RPMI7951 (cell line): ENCODE results near the gene GRID2. TPM values are rescaled to one million over a fixed set of nuclear protein-coding genes. Genes with fewer than 3 reads are reported as not detected.

Experiments
- DNase-seq: peaks from one replicate; pipeline ENCODE4 v3.0.0-alpha.2; 2012; ENCODE audit warnings: low read depth
- total RNA-seq: library from RNA; depleted of rRNA; stranded (reverse); fragments of >200 nt; shearing (Covaris generic); gene quantifications from 2 replicates; pipeline ENCODE4 v1.2.3, GENCODE V29; 2014

GRID2 gene
- total RNA-seq, 1 experiment from 2014 or later: 0.12 TPM

DNA sequence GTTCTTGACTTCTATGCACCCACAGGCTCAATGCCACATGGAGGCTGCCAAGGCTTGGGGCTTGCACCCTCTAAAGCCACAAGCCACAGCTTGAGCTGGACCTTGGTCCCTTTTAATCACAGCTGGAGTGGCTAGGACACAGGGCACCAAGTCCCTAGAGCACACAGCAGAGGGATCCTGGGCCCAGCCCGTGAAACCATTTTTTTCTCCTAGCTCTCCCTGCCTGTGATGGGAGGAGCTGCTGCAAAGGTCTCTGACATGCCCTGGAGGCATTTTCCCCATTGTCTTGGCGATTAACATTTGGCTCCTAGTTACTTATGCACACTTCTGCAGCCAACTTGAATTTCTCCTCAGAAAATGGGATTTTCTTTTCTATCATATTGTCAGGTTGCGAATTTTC lies 410.9 kb downstream of the GRID2 start:
- no peak for DNase-seq

DNA sequence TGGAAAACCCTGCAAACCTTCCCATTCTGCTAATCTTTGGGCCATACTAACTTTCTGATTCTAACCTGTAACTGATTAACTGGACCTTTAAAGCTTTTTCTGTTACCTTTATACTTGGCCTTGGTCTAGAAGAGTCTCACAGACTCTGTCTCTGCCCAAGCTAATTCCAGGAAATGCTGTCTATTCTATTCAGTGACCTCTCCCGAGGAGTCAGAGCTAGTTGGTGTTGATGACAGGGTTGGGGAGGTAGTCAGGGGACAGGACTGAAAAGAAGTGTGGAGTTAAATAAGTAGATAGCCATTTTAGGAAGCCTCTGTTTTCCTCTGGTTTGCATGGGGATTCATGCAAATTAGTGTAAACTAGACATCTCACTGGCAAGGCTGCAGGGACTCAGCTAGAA lies 429.5 kb downstream of the GRID2 start:
- DNase-seq: no peak

DNA sequence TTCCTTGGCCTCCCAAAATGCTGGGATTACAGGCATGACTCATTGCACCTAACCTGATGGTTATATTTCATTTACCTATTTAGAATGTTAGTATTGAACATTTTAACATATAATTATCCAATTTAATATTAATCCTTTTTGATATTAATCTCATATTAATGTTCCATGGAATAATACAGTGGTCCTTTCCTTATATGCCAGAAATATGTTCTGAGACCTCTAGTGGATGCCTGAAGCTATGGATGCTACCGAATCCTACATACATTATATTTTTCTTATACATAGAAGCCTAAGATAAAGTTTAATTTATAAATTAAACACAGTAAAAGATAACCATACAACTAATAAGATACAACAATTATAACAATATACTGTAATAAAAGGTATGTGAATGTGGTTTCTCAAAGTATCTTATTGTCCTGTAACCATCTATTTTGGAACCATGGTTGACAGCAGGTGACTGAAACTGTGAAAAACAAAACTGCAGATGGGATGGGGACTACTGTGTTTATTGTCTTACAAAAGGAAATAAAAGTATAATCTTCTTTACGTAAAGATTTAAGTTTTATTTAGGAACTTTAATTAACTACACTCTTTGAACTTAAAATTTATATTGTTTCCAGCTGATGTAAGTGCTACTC lies 431.4 kb downstream of the GRID2 start:
- DNase-seq: no peak

DNA sequence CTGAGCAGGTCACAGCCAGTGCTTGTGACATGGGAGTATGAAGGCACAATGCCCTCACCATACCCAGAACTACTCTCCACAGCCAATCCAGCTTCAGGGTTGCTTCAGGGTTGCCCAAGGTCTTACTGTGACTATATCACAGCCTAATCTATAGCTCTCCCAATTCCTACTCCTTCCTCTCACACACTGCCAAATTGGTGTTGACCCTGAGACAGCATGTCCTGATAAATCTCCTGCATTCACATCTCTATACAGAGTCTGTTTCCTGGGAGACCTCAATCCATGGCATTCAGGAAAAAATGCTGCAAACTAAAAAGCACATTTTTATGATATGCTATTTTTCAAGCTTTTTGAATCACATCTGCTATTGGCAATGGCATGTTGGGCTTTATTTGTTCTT lies 456.7 kb downstream of the GRID2 start:
- DNase-seq: no peak

DNA sequence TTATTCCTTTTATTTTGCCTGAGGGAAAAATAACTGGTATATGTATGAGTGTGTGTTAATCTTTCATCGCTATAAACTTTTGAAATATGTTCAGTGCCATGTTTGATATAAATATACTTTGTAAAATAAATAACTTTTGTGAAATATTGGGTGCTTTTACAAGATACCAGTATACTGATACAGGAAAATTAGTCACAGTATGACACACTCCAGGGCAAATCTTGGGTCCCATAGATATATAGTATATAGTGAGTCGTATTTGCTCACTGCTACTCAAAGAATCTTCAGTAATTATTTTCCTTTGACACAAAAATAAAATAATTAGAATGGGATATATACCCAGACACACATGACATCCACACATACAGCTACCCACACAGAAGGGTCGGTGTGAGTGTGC lies 472.3 kb downstream of the GRID2 start:
- no peak for DNase-seq

DNA sequence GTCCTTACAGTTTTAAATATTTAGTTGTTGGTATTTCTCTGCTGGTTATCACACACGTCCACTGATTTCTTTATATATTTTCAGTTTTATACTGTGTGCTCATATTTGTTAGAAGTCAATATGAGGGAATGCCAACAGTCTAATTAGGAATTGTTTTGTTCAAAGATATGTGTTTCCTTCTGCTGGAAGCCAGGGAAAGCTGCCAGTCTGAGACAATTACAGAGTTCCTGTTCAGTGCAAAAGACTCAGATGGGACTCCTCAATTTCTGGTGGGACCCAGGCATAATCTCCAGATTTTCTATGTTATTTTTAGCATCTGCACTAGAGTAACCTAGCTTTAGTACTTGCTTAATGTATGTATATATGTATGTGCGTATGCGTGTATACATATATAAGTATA lies 486.0 kb downstream of the GRID2 start:
- no peak for DNase-seq

DNA sequence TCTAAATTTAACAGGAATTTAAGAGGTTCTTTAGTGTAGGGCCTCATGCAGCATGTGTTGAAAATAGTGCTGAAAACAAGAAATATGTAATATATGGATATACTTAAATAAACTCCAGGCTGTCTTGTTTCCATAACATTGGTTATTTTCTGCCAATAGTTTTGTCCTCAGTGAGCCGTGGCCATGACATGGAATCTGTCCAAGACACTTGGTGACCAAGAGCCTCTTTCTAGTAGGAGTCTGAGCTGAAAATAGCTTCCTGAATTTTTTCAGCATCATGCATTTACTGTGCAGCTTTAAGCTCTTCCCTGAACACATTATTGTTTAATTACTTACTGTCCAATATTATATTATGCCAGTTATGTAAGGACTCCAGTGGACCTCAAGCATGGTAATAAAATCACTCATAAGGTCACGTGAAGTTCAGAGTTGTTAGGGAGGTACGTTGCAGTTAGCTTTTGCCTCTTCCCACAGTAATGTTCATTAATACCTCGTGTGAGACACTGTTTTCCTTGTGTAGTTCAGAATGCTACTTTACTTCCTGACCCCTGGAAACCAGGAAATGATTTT lies 488.2 kb downstream of the GRID2 start:
- DNase-seq: no peak

DNA sequence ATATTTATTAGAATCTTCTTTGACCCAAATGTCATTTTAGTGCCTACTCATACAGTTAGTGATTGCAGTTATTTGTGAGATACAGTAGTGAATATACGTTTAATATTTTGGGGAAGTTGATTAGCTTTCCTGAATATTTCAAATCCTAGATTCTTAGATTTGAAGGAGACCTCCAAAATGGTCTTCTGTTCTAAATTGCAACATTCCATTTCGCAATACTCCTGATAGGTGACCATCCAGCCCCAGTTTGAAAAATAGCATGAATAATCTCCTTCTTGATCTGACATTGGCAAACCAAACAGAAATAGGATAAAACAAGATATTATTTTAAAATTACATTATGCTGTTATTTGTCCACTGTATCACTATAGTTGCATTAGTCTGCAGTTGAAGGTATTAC lies 505.6 kb downstream of the GRID2 start:
- DNase-seq: no peak

DNA sequence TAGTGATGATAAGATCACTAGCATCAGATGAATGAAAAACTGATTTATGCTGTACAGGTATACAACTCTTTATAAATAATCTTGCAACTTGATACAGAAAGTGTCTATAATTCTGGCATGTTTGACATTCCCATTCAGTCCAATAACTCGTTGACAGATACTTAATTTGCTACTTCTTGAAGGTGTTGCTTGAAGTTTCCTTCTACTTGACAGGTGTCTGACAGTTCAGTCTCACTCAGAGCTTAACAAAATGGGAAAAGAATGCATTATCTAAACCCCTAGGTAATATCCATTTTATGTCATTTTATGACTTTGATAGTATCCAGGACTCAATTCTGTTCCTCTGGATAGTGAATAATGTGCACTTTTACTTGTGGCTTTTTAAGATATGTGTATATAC lies 508.9 kb downstream of the GRID2 start:
- no peak for DNase-seq

DNA sequence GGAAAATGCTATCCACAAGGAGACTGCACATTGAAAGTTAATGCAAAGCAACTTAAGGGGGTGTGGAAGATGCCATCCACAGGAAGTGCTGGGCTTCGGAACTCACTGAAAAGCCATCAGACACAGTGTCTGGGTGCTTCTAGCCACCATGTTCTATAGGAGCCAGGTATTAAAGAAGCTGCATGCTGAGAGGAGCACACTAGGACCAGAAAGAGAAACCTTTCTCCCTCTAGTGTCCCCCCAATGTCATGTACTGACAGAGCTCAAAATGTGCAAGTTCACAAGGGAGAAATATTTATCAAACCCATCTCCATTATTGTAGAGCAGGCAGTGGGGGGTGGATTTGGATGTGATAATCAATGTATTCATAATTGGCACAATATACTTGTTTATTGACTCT lies 510.9 kb downstream of the GRID2 start:
- DNase-seq: no peak

DNA sequence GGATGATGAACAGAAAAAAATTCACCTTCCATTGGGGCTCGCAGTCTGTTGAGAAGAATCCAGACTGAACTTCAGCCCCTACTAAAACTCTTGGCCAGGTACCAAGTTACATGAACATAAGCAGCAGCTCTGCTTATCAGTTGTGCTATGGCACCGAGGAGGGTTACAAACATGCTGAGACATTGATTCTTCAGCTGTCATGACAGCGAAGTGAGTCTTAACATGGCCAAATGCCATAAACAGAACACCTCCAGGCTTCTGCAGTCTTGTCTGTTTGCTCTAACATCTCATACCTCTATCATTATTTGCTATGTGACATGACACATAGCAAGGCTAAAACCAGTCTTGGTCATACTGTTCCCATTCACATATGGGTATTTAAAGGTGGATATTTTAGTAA lies 521.5 kb downstream of the GRID2 start:
- DNase-seq: no peak

DNA sequence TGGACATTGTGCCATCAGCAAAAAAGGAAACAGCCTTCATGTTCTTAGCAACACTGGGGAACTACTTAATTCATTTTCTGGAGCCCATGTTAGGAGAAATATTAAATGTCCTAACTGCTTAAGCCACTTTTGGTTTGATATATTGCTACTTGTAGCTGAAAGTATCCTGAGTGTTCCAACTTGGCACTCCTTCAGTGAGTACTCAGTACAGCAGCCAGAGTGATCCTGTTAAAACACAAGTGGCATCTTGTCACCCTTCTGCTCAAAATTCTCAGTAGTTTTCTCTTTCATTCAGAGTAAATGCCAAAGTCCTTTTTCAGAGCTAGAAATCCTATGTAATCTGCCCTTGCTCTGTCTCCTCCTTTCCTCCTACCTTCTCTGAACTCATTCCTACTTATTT lies 522.0 kb downstream of the GRID2 start:
- no peak for DNase-seq

DNA sequence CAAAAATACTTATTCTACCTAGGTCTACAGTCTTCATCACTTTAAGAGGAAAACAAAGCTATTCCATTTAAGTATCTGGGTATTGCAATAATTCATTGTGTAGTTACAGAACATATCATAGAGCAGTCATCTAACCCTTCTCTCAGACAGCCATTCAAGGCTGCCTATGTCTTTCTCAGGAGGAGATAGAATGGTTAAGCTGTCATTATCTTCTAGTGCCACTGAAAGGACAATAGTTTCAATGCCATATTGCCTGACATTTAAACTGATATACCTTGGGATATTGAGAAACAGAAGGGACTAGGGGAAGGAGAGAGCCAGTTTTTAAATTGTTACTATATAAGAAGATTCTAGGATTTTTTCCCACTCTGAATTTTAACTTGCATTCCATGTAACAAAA lies 527.0 kb downstream of the GRID2 start:
- DNase-seq: no peak

DNA sequence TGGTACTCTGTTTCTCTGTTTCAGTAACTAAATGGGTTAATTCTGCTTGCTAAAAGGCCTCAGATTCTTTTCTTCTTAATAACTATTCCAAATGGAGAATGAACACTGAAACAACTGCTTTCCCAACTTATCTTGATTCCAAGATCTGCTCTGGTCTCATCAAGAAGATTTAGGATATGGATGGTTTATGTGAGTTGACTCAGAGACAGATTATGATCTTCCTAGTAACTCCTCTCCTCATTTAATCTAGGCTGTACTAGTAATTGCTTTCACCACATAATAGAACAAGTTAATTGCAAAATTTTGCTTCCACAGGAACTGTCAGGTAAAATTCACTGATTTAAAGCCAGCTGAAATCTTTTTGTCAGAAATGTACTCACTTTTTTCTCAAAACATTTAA lies 537.1 kb downstream of the GRID2 start:
- DNase-seq: no peak

DNA sequence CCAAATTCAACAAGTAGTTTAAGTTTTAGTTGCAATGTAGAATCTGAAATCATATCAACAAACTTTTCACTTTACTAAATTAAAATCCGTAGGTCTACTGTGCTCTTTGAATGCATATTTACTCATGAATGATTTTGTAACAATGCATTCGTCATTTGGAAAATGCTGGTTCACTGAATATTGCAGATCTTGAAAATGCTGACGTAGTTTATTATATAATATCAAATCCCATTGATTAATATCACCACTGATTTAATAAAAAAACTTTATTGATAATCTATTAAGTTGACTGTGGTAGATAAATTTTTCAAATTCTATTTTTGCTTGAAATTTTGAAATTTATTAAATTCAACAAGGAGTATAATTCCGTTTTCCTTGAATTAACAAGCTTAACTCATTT lies 540.0 kb downstream of the GRID2 start:
- DNase-seq: no peak

DNA sequence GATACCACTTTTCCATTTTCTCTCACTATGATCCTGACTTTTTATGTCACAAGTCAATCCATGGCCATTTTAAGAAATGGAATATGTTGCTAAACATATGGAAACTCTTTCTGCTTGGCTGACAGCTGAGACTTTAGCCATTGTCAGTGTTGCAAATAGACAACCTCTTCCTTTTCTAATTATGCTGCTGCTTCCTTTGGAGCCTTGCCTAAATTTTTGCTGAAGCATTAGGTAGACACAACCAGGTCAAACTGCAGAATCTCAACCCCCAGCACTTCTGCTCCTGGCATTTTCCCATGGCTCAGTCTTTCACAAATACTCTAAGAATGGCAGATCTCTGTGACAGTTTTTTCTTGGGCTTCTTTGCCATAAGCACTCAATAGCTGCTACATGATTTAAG lies 543.3 kb downstream of the GRID2 start:
- no peak for DNase-seq

DNA sequence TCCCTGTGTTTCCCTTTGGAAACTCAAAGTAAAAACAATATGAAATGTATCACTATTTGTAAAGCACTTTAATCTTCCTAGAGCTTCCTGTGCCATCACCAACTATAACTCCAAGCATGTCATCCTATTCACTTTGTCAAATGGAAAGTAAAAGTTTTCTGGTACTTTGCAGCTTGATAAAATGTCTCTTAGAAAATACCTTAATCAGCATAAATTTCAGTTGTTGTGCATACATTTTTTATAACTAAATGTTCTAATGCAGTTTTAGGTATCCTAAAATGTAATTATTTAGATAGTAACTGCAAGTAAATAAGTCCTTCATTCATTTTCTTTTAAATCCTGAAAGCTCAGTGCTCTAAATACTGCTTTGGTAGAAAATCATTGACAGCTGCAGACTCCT lies 558.7 kb downstream of the GRID2 start:
- DNase-seq: no peak

DNA sequence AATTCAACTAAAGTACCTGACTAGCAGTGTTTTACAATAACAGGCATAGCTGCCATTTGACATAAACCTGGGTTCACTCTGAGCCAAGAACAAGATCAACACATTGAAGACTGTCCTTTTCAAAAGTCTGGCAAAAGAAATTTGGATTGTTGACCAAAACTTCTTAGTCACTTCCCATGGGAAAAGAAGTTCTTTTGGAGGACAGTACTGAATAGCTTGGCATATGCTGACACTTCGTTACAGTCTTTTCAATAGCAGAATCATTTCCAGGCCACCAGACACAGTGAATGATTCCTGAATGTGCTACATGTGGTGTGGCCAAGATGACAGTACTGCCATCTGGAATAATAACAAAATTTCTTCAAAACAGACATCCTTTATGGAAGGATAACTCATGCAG lies 560.3 kb downstream of the GRID2 start:
- DNase-seq: no peak

DNA sequence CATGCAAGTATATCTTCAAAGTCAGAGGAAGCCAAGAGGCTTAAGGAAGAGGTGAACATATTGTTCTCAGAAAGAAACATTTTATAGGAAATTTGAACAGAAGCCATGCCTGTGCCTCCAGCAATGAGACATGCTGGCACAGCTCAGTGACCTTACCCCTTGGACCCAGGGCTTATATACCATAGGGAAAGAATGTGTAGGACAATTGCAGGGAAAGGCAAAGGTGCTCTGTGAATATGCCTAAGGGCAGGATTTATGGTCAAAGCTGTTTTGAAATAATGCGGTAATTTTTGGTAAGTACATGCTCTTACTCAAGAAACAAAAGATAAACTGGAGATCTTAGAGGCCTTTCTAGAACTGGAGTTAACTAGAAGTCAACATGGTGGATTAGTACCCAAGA lies 568.8 kb downstream of the GRID2 start:
- no peak for DNase-seq

DNA sequence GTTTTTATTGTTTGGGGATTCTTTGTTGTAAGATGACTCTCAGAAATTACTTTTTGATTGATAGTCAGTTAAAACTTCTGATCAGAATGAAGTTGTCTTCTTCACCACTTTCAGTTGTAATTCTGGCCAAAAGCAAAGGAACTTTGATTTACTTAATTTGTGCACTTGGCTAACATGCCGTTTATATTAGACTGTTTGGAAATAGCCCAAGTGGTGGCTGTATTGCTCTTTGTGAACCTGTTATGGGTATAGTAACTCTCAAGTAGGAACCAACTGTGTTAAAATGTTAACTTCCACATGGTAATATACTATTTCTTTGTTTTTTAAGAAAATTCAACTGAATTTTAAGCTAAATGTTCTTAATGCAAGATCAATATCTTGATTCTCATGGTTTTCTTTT lies 581.9 kb downstream of the GRID2 start:
- no peak for DNase-seq

DNA sequence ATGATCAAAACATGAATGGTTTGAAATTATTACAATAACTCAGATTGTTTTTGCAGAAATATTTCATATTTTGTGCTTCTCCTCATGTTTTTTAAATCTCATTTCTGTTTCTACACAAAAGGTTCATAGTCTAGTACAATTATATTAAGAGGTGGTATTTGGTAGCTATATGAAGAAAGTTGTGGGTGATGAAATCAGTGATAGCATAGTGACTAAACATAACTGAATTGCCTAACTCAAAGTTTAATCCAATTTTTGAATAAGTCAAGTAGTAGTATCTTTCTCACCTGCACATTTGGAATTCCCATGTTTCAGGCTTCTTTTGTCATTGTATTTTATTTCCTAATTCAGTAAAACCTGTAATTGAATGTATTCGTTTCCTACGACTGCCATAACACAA lies 648.7 kb downstream of the GRID2 start:
- no peak for DNase-seq

DNA sequence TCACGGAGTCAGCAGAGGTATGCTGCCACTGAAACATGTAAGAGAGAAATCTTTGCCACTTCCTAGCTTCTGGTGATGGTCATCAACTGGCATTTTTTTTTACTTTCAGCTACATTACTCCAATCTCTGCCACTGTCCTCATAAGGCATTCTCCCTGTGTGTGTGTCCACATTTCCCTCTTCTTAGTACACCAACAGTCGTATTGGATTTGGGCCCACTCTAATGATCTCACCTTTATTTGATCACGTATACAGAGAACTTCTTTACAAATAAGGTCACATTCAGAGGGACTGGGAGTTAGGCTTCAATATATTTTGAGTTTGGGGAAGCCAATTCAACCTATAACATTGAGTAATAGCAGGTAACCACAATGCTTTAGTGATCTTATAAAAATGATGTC lies 649.1 kb downstream of the GRID2 start:
- DNase-seq: no peak

DNA sequence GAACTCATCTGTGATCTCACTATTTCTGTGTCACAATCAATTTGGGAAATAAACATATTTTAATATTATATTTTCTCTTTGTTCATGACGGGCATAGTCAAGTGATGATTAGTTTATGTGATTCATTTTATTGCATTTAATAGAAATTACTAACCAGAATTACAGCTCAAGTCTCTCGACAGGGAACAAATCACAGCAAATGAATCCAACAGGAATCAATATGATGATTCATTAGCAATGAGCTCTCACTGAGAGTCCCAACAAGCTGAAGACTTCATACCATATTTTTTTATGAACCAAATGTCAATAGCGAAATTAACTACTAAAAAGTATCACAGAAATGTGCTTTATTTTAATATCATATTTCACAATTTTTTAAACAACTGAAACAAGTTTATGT lies 649.7 kb downstream of the GRID2 start:
- no peak for DNase-seq

DNA sequence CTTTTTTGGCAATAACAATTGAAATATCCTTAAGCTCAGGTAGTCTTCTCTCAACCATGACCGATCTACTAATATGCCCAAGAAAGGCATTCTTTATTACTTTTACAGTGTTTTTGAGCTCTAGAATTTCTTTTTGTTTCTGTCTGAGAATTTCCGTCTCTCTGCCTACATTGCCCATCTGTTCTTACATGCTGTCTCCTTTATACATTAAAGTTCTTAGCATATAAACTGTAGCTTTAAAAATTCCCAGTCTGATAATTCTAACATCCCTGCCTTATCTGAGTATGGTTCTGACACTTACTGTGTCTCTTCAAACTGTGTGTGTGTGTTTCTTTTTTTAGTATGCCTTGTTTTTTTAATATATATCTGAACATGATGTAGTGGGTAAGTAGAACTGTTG lies 658.1 kb downstream of the GRID2 start:
- no peak for DNase-seq
